Esophagus muscularis mucosa (tissue), 4 donors: ENCODE measurements around the gene TTC39B. TPM values are rescaled to one million over a fixed set of nuclear protein-coding genes. Genes with fewer than 3 reads are reported as not detected.

Experiments
- DNase-seq: peaks from one replicate; pipeline ENCODE4 v3.0.0-alpha.2; 2017; ENCODE audit errors: extremely low spot score
- H3K27ac ChIP-seq, 4 donors: fragments of 200-600 bp; sonication (generic); replicated peaks in 1 of 4; 1 replicate in 3 of 4; 2 replicates in 1 of 4; pipeline ENCODE4 v1.5.1; 2016 to 2019; ENCODE audit warnings: mild to moderate bottlenecking in 1 of 4
- H3K27me3 ChIP-seq, 4 donors: fragments of 200-600 bp; sonication (generic); one replicate each; pipeline versions ENCODE4 v1.5.1 to v1.6.0; 2016 to 2019
- H3K36me3 ChIP-seq, 4 donors: fragments of 200-600 bp; sonication (generic); one replicate each; pipeline ENCODE4 v1.5.1; 2016 to 2019
- H3K4me1 ChIP-seq, 4 donors: fragments of 200-600 bp; sonication (generic); one replicate each; pipeline ENCODE4 v1.5.1; 2016 to 2019
- H3K4me3 ChIP-seq, 4 donors: fragments of 200-600 bp; sonication (generic); 1 replicate in 2 of 4; 2 replicates in 2 of 4; pipeline ENCODE4 v1.5.1; 2016 to 2019; ENCODE audit warnings: mild to moderate bottlenecking in 4 of 4, moderate library complexity in 1 of 4
- H3K9me3 ChIP-seq, 4 donors: fragments of 200-600 bp; sonication (generic); 1 replicate in 3 of 4; 2 replicates in 1 of 4; pipeline ENCODE4 v1.5.1; 2016 to 2019
- EP300 ChIP-seq: sonication (generic); formaldehyde crosslinking; IDR thresholded peaks from one replicate; pipeline ENCODE4 v1.6.1; 2017; ENCODE audit warnings: antibody characterized with exemption
- POLR2A ChIP-seq: fragments of 450-650 bp; IDR thresholded peaks from one replicate; pipeline ENCODE4 v1.6.1; 2017; ENCODE audit warnings: antibody characterized with exemption, moderate library complexity, mild to moderate bottlenecking, low read depth
- POLR2AphosphoS5 ChIP-seq, 2 donors: sonication (generic); formaldehyde crosslinking; IDR thresholded peaks; one replicate each; pipeline ENCODE4 v1.6.1; 2017; ENCODE audit warnings: antibody characterized with exemption in 2 of 2
- WGBS: methylation state at CpG from one replicate; pipeline ENCODE4 v1.1.5; 2018; 5-methylcytosine and 5-hydroxymethylcytosine counted together
- intact Hi-C: fragments of 100-400 bp; cut with DNase I; formaldehyde crosslinking; loops from one replicate; pipeline ENCODE4 v1.15.1; 2023
- total RNA-seq, 4 donors: library from RNA; depleted of rRNA; stranded (reverse); fragments of >200 nt; gene quantifications; one replicate each; pipeline versions ENCODE4 v1.1.0 to v1.2.1, GENCODE V29; 2016
- TF ChIP-seq, protein P1 (sequence below), 3 experiments: fragments of 200-600 bp in 2 of 3; fragments of 450-650 bp in 1 of 3; sonication (generic) in 2 of 3; IDR thresholded peaks; one replicate each; pipeline ENCODE4 v1.5.1; 2017 to 2019; ENCODE audit warnings: antibody characterized with exemption in 3 of 3, mild to moderate bottlenecking in 2 of 3, moderate library complexity in 1 of 3

Gene TTC39B
- total RNA-seq, 4 donors from 2014 or later: 8.3 to 13.4 (median 10.9) TPM

DNA sequence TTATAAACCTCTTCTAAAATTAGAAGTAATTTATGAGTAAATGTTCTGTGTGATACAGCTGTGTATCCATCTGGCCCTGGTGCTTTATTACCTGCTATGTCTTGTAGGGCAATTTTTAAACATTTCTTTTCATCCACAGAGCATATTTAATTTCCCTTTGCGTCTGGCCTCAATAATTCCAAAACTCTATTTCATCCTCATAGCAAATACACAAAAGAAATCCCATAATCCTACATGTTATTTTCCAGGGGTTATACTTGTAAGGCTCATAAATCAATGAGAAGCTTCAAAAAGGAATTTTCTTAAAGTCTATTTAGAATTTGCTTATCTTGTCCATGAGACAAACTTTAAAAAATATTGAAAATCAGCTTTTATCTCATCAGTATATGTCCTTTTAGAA is 167.0 kb downstream of the TTC39B start:
- intact Hi-C loops: no loop called here
- Histone ChIP-seq H3K4me3 (no peak overlapping the region), H3K27ac (no peak overlapping the region), H3K9me3 (no peaks in the 10 kb centered on the region), H3K4me1 (peaks cover 2 to 14% (median 7%) of the 10 kb centered on the region in 4 donors), H3K36me3 (no peaks in the 10 kb centered on the region), H3K27me3 (no peaks in the 10 kb centered on the region)
- no peak for DNase-seq
- 30% methylated on average over 1 of the region's 1 CpG for WGBS
- no peak for TF ChIP-seq EP300
- TF ChIP-seq POLR2AphosphoS5 (IDR thresholded peaks at IDR 0.05): no peak
- no peak for TF ChIP-seq POLR2A
- TF ChIP-seq, protein P1, sequence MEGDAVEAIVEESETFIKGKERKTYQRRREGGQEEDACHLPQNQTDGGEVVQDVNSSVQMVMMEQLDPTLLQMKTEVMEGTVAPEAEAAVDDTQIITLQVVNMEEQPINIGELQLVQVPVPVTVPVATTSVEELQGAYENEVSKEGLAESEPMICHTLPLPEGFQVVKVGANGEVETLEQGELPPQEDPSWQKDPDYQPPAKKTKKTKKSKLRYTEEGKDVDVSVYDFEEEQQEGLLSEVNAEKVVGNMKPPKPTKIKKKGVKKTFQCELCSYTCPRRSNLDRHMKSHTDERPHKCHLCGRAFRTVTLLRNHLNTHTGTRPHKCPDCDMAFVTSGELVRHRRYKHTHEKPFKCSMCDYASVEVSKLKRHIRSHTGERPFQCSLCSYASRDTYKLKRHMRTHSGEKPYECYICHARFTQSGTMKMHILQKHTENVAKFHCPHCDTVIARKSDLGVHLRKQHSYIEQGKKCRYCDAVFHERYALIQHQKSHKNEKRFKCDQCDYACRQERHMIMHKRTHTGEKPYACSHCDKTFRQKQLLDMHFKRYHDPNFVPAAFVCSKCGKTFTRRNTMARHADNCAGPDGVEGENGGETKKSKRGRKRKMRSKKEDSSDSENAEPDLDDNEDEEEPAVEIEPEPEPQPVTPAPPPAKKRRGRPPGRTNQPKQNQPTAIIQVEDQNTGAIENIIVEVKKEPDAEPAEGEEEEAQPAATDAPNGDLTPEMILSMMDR (IDR thresholded peaks at IDR 0.05): no peak

DNA sequence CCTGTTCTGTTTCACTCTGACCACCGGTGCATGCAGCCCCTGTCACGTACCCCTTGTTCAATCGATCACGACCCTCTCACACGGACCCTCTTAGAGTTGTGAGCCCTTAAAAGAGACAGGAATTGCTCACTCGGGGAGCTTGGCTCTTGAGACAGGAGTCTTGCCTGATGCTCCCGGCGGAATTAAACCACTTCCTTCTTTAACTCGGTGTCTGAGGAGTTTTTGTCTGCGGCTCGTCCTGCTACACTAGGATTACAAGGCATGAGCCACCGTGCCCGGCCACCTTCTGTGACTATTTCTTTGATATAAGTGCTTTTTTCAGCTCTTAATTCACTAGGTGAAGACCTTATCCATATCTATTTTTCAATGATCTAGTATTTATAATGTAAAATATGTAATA is 167.5 kb downstream of the TTC39B start:
- TF ChIP-seq POLR2A: no peak
- TF ChIP-seq, protein P1 (IDR thresholded peaks at IDR 0.05): no peak
- TF ChIP-seq EP300: no peak
- no peak for TF ChIP-seq POLR2AphosphoS5 (IDR thresholded peaks at IDR 0.05)
- WGBS: 73% methylated on average over 13 of the region's 13 CpGs
- no peak overlapping the region for H3K4me3 ChIP-seq
- H3K36me3 ChIP-seq: no peaks in the 10 kb centered on the region
- no peaks in the 10 kb centered on the region for H3K9me3 ChIP-seq
- no peak overlapping the region for H3K27ac ChIP-seq
- intact Hi-C loops: loop anchor here (5.0 kb wide), 1 partner anchor 37 kb away; no protein-coding TSS in a partner anchor
- no peak for DNase-seq
- H3K27me3 ChIP-seq: no peaks in the 10 kb centered on the region
- peaks cover 2 to 15% (median 8%) of the 10 kb centered on the region in 4 donors for H3K4me1 ChIP-seq

DNA sequence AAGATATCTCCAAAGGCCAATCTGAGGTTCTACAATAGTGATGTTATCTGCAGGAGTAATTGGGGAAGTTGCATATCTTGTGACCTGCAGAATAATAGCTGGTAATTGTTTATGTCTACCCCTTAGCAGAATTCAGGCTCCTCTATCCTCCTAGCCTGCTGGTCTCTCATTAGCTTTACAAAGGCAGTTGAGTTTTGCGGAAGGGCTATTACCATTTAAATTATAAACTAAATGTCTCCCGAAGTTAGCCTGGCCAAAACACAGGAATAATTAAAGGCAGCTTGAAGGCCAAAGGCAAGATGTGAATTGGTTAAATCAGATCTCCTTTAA is 168.7 kb downstream of the TTC39B start:
- WGBS: 84% methylated on average over 2 of the region's 2 CpGs
- no peak overlapping the region for H3K27ac ChIP-seq
- peaks cover 2 to 12% (median 8%) of the 10 kb centered on the region in 4 donors for H3K4me1 ChIP-seq
- H3K27me3 ChIP-seq: no peaks in the 10 kb centered on the region
- TF ChIP-seq POLR2A: no peak
- no peak for TF ChIP-seq EP300
- no peak for TF ChIP-seq POLR2AphosphoS5 (IDR thresholded peaks at IDR 0.05)
- TF ChIP-seq, protein P1 (IDR thresholded peaks at IDR 0.05): no peak
- intact Hi-C loops: loop anchor here (5.0 kb wide), 1 partner anchor 36 kb away; no protein-coding TSS in a partner anchor
- no peaks in the 10 kb centered on the region for H3K36me3 ChIP-seq
- no peak overlapping the region for H3K4me3 ChIP-seq
- DNase-seq: no peak
- H3K9me3 ChIP-seq: no peaks in the 10 kb centered on the region

DNA sequence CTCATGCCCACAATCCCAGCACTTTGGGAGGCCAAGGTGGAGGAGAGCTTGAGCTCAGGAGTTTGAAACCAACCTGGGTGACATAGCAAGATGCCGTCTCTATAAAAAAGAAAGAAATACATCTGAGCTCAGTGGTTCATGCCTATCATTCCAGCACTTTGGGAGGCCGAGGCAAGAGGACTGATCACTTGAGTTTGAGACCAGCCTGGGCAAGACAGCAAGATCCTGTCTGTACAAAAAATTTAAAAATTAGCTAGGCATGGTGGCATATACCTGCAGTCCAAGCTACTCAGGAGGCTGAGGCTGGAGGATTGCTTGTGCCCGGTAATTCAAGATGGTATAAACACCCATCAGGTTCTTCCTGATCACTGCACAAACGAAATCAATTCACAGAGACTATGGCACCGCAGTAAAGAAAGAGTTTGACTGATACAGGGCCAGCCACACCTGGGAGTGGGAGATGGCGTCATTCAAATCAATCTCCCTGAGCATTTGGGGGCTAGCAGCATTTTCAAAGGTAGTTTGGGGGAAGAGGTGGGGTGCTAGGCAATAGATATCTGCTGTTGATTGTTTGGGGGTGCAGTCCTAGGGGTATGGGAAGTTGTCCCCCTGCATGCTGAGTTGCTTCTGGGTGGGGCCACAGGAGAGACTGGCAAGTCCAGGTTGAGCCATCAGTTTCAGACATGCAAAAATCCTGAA is 169.2 kb downstream of the TTC39B start:
- no peaks in the 10 kb centered on the region for H3K9me3 ChIP-seq
- H3K4me3 ChIP-seq: no peak overlapping the region
- H3K4me1 ChIP-seq: peaks cover 2 to 12% (median 8%) of the 10 kb centered on the region in 4 donors
- TF ChIP-seq POLR2AphosphoS5 (IDR thresholded peaks at IDR 0.05): no peak
- TF ChIP-seq EP300: no peak
- TF ChIP-seq, protein P1 (IDR thresholded peaks at IDR 0.05): no peak
- TF ChIP-seq POLR2A: no peak
- no peak for DNase-seq
- no peaks in the 10 kb centered on the region for H3K27me3 ChIP-seq
- intact Hi-C loops: loop anchor here (5.0 kb wide), 1 partner anchor 36 kb away; no protein-coding TSS in a partner anchor
- H3K27ac ChIP-seq: no peak overlapping the region
- 94% methylated on average over 6 of the region's 6 CpGs for WGBS
- no peaks in the 10 kb centered on the region for H3K36me3 ChIP-seq
